Measurements from ENCODE around the gene FAR2.
"Not testable (repeated sequence)": the region's sequence is repeated elsewhere in the genome, so short reads cannot be mapped to it uniquely, and the experiment has no call there.

FAR2 gene

DNA sequence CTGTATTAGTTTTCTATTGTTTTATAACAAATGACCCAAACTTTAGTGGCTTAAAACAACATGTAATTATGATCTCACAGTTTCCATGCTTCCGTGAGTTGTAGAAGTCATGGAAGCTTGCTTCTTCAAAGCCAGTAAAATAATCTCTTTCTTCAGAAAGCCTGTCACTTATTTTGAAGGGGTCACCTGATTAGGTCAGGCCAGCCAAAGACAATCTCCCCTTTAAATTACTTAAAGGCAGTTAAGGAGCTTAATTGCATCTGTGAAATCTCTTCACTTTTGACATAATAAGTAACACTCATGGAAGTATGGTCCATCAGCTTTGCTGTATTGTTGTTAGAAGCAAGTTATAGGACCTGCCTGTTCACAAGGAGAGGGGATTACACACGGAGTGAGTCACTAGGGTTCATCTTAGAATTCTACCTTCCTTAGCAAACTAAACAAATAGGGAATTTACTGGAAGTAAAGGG, 89.8 kb downstream of the FAR2 start:
- FAIRE-seq: no peak

DNA sequence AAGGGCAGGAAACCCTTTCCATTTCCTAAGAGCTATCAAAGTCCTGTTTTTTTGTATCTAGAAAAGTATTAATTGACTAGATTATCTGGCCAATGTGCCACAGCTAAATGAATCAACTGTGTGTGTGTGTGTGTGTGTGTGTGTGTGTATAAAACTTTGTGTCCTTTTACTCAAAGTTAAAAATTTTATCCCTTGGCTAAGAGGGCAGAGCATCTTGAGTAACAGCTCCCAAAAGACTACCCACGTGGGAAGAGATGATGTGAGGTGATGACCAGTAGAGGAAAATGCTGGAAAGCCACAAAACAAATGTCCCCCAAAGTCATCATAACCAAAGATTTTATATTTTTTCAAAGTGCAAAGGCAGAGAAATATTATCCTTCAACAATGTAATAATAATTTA, 90.3 kb downstream of the FAR2 start:
- no peak for FAIRE-seq

DNA sequence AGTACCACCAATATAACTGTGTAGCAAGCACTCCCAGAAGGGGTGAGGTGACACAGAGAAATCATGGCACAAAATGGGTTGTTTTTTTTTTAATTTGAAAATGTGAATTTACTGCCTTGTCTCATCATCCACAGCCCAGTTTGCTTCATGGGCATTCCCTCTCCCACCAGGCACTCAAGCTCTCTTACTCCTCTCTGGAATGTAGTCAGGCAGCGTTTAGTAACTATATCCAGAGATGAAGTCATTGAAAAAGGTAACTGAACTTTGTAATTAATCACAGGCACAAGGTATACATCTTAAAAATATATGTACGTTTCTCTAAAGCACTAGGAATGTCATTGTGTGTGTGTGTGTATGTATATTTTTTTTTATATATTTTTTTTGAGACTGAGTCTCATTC, 91.4 kb downstream of the FAR2 start:
- no peak for FAIRE-seq

DNA sequence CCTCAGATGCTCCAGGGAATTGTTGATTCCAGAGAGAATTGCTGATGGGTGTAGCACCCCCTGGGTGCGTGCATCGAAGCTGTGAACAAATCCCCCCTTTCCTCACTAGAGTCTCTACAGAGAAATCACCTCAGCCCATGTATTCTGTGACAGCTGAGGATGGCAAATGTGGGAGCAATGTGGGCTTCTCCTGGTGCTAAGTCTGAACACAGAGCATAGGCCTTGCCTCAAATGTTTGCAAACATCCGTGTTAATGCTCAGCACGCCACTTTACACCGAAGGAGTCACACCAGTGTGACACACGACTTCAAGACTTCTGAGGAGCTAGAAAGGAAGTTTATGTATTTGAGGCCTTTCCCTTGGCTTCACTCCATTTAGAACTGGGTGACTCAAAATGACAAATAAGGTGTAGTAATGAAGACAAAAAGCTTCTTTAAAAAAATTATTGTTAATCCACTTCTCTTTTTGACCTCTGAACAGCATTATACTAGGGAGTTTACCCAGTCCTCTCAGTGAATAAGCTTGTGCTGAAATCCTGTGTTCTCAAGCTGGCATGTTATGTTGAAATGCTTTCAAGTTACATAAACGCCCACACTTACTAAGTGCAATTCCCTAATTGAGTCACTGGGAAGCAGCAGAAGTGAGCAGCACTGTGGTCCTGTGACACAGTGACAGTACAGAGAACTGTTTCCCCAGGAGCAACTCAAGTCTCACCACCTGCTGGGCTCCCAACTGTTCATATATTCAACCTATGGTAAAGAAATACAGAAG, 92.9 kb downstream of the FAR2 start:
- no peak for FAIRE-seq

DNA sequence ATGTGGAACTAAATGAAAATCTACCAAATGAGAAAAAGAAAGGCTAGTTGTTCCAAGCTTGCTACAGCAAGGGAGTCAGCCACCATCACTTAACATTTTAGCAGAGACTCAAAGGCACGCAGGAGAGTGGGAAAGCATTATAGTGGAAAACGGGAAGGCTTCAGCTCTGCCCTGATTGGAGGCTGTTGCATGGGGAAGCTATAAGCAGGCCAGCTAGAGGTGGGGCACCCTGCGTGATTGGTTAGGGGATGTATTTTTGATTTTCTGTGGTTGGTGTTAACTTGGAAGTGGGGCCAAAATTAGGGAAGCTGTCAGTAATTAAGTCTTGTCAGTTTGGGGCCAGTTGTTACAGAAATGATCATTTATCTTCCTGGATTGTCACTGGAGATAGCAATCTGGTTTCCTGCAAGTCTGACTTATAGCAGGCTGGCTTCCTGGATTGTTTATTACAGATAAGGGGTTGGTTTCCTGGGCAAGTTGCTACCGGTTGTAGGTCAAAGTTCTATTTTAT, 93.9 kb downstream of the FAR2 start:
- no peak for FAIRE-seq

DNA sequence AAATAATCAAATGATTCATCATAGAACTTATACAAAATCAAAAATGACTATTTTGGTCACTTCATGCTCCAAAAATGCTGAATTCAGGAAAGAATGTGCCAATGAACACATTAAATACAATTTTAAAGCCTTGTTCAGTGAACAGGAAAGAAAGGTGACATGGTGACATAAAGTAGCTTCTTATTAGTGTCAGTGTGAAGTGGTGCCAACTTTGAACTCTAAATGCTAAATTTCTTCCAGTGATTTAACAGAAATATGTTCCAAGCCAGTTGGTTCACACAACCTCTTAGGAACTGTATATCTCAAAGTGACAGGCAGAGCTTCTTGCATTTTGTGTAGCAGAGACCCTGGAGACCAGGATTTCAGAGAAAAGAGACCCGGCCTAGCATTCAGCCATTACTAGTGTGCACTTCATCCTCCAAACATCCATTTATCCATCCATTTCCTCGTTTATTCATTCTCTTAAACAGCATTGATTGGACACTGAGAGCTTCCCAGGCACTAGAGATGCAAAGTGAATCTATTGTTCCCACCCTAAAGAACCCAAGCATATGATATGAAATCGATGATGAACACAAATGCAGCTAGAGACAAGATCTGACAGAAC, 95.2 kb downstream of the FAR2 start:
- no peak for FAIRE-seq

DNA sequence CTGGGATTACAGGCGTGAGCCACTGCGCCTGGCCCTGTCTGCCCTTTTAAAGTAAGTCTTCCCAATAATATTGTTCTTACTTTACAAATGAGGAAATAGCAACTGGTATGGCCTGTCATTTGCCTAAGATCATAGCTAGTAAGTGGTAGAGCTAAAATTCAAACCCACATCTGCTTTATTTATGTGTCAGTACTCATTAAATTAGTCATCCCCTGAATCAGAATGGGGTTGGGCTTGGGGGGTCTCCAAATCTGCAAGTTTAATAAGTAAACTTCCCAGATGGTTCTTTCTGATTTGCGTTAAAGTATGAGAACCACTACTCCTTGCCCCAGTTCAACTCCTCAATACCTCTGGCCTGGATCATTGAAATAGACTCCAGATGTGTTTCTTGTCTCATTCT, 96.2 kb downstream of the FAR2 start:
- no peak for FAIRE-seq

DNA sequence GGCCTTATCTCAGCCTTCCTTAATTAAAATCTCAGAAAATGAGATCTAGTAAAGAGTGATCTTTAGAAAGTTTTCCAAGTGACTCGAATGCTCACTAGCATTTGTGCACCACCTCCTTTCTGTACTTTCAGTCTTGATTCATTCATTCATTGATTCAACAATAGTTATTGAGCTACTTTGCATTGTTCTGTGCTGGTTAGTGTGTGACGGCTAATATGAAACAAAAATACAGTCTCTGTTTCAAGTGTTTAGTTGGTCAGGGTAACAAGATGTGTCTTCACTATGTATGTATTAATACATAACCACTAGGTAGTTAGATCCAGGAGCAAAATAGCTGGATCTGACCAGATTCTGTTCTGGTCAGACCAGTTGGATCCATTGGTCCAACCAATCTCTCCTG, 100.9 kb downstream of the FAR2 start:
- FAIRE-seq: no peak

DNA sequence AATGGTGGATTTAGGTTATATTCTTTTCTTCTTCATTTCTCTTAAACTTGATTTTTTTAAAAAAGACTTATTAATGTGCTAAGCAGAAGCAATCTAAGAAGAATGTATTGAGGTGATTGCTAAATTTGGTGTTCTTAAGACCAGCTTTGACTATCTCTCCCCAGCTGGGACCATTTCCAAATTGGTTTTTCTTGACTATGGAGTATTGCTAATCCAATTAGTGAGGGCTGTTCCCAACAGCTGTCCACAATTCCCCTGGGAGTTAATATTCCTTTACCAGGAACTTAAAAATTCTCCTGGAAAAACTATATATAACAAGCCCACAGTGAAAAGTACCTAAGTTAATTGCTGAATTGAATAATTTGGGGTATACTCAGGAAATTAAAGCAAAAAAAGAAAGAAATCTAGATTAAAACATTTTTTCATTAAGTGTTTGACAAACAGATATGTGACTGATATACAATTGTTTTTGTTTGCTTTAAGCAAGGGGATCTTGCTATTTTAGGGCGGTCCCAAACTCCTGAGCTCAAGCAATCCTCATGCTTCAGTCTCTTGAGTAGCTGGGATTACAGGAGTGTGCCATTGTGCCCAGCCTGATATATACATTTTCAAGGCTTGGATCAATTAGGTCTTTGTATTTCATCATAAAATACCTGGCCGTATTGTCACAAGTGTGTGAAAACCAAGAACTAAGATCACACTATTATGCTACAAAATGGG, 105.0 kb downstream of the FAR2 start:
- no peak for FAIRE-seq

DNA sequence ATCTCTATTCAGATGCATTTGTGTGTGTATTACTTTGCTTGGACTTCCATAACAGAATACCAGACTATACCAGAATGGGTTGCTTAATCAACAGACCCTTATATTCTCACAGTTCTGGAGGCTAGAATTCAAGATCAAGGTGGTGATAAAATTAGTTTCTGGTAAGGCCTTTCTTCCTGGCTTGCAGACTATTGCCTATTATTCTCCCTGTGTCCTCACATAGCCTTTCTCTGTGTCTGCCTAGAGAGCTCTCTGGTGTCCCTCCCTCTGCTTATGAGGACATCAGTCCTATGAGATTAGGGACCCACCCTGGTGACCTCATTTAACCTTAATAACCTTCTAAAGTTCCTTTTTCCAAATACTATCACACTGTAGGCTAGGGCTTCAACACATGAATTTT, 106.0 kb downstream of the FAR2 start:
- FAIRE-seq: no peak

DNA sequence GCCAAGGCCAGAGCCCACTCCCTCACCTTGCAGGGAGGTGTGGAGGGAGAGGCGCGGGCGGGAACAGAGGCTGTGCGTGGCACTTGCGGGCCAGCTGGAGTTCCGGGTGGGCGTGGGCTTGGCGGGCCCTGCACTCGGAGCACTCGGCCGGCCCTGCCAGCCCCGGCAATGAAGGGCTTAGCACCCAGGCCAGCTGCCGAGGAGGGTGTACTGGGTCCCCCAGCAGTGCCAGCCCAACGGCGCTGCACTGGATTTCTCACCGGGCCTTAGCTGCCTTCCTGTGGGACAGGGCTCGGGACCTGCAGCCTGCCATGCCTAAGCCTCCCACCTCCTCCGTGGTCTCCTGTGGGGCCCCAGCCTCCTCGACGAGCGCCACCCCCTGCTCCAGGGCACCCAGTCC, 107.5 kb downstream of the FAR2 start:
- FAIRE-seq: no peak

DNA sequence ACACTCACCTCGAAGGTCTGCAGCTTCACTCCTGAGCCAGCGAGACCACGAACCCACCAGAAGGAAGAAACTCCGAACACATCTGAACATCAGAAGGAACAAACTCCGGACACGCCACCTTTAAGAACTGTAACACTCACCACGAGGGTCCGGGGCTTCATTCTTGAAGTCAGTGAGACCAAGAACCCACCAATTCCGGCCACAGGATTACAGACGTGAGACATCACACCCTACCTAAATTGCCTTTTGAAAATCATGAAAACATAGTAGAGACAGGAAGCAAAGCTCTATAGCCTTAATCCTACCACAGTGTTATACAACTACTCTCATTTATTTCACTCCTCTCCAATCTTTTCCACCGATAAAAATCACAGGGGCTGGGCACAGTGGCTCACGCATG, 108.6 kb downstream of the FAR2 start:
- not testable (repeated sequence) for FAIRE-seq

DNA sequence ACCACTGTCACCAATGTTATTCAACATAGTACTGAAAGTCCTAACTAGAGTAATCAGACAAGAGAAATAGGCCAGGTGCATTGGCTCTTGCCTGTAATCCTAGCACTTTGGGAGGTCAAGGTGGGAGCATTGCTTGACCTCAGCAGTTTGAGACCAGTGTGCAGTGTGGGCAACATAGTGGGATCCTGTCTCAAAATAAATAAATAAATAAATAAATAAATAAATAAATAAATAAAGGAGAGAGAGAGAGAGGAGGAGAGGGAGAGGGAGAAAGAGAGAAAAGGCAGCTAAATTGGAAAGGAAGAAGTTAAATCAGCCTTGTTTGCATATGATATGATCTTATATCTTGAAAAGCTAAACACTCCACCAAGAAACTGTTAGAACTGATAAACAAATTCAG, 115.3 kb downstream of the FAR2 start:
- FAIRE-seq: no peak

DNA sequence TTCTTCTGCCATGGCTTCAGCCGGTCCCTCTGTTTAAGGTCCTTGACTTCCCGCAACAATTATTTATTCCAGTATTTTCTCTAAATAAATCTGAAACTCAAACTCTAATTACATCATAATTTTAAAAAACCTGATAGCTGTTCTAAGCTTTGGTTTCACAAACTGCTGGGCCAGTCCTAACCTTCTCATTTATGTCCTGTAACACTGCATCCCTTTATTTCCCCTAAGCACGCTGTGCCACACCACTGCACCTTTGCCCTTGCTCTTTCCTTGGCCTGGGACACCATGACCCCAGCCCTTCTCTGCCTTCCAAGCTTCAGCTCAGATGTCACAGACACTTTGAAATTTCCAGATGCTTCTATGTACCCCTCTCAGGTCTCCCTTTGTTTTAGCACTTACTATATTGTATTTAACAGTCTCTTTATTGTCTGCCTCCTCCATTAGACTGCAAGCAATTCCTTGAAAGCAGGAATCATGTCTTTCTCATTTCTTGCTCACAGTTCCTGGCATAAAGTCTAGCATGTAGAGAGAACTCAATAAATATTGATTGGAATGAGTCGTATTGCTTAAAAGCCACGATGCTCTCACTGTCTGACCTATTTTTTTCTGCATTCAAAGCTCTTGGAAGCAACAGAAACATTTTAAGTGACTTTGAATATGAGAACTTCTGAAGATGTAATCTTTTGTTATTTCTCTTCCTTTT, 120.8 kb downstream of the FAR2 start:
- no peak for FAIRE-seq

DNA sequence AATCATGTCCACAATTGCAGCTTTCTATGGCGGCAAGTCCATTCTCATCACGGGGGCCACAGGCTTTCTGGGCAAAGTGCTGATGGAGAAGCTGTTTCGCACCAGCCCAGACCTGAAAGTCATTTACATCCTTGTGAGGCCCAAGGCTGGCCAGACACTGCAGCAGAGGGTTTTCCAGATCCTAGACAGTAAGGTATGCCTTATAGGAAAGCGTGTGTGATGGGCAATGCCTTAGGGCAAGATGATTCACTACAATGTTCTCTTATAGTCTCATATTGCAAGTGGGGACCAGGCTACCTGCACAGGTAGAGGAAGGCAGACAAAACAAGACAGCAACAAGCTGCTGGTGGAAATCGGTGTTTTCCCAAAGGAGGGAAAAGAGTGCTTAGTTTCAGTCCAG, 121.4 kb downstream of the FAR2 start:
- FAIRE-seq: no peak

DNA sequence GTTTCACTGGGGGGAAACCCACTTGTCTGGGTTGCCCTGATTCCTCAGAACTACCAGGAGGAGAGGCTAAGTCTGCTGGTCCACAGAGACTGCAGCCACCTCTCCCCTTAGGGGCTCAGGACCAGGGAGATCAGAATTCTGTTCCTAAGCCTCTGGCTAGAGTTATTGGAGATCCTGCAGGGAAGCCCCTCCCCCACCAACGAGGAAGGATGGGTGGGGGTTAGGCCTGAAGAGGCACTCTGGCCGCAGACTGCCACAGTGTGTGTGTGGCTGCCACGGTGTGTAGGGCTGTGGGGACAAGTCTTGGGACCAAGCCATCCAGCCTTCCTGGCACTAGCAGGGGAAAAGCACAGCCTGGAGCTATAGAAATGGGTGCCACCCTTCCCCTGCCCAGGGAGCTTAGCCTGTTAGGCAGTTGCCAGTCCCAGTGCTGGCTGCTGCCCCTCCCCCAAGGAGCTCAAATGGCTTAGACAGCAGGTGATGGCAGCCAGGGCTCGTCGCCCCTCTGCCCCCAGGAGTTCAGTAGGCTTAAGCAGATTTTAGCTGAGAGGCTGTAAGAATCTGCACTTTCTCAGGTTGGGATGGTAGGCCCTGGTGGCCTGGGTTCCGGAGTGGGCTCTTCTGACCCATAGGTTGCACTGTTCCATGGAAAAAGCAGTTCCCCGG, 124.2 kb downstream of the FAR2 start:
- FAIRE-seq: no peak

DNA sequence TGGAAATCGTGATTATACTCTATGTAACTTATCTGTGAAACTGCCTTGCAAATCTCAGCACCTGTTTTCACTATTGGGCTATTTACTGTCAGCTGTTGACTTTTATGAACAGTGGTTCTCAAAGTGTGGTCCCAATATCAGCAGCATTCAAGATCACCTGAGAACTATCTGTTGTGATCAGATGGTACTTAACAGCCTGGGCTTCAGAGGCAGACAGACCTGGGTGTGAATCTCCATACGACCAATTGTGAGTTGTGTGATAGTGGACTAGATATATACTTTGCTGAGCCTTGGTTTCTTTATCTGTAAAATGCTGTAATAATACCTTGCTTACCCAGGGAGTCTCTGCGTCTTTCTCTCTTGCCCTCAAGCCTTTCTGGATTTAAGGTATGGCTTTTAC, 126.8 kb downstream of the FAR2 start:
- no peak for FAIRE-seq

DNA sequence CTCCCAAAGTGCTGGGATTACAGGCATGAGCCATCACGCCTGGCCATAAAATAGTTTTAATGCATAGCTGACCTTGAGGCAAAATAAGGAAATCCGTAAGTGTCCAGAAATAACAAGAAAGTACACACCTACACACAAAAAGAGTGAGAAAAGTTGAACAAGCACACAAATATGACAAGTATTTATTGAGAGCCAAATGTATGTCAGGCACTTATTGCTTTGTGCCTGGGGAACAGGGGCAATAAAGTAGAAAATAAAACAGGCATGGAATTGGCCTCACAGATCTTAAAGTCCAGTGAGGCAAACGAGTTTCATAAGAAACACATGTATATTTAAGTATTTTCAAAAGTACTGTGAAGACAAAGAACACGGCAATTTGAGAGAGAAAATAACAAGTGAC, 128.2 kb downstream of the FAR2 start:
- no peak for FAIRE-seq

DNA sequence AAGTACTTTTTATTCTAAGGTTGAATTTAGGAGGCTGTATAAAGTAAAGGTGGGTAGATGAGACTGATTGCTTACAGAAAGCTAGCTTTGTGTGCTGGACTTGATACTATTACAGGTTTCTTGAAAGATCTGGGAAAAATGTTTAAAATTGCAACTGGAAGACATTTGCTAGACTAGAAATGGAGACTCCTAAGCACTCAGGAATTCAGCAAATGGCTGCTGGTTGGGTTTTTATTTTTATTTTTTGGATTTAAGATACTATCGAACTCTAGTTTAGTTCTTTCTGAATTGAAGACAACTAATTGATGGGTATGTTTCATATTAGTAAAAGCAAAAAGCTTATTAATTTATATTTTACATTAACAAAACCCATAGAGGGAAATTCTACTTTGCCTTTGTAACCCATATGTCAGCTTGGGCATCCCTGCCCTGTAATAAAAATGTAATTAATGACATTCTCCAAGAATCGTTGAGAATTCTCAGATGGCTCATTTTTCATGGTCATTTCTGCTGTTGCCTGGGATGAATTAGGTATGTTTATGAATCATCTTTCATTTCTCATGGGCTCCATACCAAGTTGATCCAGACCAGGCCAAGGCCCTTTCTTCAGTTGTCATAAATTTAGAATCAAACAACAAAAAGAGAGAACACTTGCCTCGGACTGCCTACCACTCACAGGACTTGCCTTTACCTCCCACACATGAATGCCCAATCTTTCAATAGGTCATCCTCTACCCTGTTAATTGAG, 129.8 kb downstream of the FAR2 start:
- FAIRE-seq: no peak

DNA sequence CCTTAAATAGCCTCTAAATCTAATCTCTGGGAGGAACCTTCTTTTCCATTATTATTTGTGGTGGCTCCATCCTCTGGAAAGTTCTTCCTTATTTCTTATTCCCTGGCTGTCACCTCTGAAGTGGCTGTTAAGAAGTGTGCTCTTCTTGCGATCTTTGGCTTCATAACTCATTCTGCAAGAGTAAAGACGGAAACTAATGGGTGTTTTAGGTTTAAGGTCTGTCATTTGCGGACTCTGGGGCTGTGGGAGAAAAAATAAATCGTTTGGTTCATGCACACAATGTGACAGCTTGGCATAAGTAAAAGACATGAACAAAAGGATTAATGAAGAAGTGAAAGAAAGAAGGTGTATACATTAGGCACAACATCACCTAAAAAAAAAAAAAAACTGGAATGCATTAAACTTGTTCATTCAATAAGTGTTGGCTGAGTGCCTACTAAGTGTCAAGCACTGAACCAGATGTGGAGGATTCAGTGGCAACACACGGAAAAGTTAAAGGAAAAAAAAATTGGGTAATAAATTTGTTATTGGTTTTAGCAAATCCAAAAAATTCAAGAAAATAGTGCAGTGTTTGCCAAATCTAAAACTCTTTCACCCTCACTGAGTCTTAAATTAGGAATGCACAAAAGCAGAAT, 132.4 kb downstream of the FAR2 start:
- FAIRE-seq: no peak
